Measurements from ENCODE around the gene TSEN2.
"Not testable (repeated sequence)": the region's sequence is repeated elsewhere in the genome, so short reads cannot be mapped to it uniquely, and the experiment has no call there.

TSEN2 gene

GRCh38 chr3:12452361-12453330 lies 31.6 kb upstream of the TSEN2 start:
- DNase-seq, result no peak

DNA sequence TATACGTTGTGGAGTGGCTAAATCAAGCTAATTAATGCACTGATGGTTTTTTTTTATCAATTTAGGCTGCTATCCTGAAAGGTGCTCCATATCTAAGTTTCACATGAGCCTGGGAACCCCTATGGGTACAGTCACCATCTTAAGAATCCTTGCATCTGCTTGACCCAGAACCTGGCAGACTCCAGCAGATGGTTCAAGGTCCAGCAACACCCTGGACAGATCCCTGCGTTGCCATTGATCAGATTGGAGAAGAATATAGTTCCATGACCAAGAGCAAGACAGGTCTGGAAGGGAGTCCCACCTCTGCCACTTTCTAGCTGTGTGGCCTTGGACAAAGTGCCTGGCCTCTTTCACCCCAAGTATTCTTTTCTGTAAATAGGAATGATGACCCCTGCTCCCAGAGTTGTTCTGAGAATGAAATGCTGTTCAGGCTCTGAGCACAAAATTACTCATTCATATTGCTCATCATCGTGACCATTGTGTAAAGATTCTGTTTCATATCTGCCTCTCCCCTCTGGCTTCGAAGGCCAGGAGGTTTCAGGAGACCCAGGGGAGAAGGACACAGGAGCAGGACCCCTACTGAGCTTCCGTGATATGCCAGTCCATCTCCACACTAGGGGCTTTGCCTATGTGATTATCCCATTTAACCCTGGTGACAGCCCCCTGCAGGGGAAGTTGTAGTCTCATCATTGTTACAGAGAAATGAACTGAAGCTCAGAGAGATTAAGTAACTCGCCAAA lies 30.0 kb upstream of the TSEN2 start:
- no peak for DNase-seq

DNA sequence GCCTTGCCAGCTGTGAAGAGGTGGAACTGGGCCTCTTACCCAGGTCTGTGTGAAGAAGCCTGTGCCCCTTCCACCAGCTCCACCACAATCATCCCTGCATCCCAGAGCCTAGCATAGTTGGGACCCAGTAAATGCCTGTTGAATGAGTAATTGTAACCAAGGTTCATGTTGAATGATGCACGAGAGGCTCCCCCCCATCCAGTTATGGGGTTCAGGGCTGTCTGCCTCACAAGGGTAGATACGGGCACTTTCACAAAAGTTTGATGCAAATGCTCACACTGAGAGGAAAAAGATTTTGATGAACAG lies 29.5 kb upstream of the TSEN2 start:
- DNase-seq, result no peak

DNA sequence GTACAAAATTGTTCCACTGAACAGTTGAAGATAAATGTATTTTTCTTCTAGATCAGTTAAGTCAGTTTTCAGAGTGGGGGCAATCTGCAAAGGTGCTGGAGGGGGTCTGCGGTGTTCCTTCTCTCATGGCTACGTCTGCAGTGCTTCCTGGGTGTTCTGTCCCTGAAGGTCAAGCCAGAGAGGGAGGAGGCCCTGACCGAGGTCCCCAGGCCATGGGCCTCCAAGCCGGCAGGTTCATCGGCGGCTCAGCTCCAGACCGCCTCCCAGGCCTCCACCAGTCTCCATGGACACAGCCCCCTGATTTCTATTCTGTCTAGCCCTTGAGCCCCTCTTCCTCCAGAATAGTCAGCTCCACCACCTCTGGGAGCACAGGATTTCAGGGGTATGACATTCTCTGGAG lies 28.5 kb upstream of the TSEN2 start:
- DNase-seq, result no peak

DNA sequence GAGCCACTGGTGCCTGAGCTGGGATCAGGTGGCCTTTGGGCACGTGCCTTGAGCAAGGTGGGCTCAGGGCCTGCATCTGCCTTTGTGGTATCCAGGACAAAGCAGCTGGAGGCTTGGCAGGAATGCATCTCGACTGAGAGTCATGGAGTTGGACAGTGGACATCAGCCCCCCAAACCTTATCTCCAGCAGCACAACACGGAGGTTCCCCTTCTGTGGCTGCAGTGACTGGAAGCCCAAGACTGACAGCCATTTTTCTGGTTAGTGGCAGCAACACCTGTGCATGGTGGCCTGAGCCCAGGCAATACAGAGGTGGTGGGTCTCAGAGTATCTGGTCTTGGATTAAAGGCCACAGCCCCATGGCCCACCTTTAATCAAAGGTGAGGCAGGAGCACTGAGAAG lies 27.8 kb upstream of the TSEN2 start:
- DNase-seq, result no peak

GRCh38 chr3:12457380-12457779 lies 26.9 kb upstream of the TSEN2 start:
- not testable (repeated sequence) for DNase-seq

GRCh38 chr3:12458901-12459300 lies 25.4 kb upstream of the TSEN2 start:
- no peak for DNase-seq

DNA sequence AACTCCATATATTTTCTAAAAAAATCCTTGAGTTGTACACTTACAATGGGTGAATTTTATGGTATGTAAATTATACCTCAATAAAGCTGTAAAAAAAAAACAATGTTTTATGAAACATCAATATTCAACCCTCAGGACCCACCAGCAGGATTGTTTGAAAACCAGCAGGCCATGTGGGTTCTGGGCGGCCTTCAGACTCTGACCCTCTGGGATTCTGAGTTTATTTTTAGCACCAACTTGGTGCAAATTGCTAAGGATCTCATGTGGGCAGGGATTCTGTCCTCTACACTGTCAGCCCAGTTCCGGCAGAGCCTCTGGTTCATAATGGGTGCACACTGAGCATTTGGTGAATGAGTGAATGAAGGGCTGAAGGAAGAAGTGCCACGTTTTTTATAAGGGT lies 24.2 kb upstream of the TSEN2 start:
- no peak for DNase-seq

DNA sequence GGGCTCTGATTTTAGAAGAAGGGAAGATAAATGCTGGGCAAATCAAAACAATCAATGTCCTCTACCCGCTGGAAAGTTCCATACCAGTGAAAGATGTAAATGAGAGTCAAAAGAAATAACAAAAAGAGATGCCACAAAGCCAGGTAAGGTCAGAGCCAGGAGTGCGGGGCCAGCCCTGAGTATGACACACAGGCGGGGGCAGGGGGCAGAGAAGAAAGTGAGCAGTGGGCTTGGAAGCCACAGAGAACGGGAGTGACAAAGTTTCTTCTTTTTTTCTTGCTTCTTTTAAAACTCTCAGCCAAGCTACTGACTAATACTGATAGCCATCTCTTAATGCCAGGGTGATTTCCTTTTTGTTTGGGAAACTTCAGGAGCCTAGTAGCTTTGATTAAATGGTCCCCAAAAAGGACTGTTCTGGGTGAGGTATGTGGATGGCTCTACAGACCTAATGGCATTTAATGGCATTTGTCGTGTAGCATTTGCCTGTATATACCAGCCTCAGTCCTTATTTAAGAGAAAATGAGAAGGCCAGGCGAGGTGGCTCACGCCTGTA lies 23.1 kb upstream of the TSEN2 start:
- no peak for DNase-seq

DNA sequence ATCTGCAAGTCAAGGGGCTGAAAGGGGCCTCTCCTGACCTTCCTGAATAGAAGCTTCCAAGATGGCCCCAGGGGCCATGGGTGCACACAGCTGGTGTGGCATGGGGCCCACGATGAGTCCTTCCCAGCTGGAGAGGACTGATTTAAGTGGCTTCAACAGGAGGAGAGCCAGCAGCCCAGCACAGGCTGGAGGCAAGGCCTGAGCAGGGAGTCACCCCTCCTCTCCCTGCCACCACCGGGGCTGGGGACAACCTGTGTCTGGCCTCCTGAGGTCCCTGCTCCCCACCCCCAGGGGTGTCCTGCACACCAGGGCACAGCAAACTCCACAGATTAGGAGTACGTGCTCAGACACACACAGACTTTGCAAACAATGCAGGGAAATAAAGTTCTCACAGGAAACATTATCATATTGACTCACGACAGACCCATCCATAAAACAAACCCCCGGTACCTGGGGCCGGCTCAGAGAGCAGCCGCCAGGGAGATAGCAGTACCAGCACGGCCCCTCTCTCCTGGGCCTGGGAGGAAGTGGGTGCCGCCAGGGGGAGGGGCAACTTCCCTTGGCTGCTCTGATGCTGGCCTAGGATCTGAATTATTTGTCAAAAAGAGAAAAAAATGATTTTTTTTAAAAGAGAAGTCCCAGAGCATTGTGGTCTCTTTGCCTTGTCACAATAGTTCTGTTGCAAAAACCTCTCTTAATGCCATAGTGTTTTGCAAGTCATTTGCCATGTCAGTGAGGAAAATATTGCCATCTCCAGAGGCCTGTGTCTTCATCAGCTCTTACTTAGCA lies 21.9 kb upstream of the TSEN2 start:
- DNase-seq, result no peak

- DNase-seq, result no peak
Observed at GRCh38 chr3:12463686-12464085, 20.6 kb upstream of the TSEN2 start.

DNA sequence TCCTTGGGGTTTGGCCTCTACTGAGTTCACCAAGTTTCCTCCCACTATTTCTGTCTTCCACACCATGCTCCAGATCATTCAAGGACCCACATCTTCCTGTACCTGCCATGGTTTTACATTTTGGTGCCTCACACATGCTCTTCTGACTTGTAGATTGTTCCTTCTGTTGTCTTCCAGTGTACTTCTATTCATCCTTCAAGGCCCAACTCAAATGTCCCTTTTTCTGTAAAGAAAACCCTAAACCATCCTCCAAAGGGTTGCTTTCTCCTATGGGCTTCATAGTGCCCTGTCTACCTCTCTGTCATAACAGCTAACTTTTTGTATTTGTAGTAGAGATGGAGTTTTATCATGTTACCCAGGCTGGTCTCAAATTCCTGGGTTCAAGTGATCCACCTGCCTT lies 20.1 kb upstream of the TSEN2 start:
- DNase-seq, result no peak

DNA sequence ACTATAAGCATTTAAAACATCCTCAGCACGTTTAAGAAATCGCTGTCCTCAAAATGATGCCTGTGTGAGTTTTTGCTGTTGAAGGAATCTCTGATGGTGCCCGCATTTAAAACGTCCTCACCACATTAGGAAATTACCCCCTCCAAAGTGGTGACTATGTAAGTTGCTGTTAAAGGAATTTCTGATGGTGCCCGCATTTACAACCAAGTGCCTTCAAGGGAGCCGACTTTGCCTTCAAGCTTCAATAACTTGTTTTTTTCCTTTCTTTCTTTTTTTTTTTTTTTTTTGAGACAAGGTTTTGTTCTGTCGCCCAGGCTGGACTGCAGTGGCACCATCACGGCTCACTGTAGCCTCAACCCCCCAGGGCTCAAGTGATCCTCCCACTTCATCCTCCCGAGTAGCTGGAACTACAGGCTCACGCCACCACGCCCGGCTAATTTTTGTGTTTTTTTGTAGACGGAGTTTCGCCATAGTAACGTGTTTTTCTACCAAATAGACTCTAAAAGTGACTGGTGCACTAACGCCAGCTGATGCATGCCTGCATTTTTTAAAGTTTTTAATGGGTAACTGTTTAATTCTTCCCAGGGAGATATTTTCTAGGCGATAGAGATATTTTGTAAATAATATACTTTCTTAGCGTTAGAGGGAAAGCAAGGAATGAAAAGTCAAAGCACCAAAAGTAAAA lies 19.0 kb upstream of the TSEN2 start:
- no peak for DNase-seq

- DNase-seq, result no peak
Observed at GRCh38 chr3:12465836-12466225, 18.4 kb upstream of the TSEN2 start.

GRCh38 chr3:12467746-12468145 lies 16.5 kb upstream of the TSEN2 start:
- no peak for DNase-seq

DNA sequence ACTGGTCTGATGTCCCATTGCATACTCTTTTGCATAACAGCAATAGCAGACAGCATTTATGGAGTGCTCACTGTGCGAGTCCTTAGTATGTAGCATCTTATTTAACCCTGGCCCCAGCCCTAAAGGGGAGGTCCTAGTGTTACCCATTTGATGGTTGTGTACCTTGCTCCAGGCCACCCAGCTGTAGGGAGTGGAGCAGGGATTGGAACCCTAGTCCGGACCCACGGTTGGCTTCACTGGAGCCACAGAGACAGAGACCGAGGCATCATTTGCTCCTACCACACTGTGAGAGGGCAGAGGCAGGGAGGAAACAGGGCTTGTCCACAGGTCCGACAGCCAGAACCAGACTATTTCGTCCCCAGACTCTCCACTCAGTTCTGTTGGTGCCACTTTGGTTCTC lies 16.0 kb upstream of the TSEN2 start:
- no peak for DNase-seq

DNA sequence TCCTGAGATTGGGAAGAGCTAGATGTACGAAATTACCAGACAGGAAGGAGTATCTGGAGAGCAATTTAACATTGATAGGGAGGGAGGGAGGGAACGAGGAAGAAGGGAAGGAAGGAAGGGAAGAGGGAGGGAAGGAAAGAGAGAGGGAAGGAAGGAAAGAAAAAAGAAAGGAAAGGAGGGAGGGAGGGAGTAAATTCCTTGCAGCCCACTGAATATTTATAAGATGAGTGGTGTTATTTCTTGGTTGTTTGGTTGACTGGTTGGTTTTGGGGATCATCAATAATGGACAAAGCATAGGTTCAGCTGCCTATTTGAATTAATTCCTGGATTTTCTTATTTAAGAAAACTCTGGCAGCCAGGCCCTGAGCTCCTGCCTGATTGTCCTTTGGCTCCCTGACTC lies 15.5 kb upstream of the TSEN2 start:
- DNase-seq, result no peak

DNA sequence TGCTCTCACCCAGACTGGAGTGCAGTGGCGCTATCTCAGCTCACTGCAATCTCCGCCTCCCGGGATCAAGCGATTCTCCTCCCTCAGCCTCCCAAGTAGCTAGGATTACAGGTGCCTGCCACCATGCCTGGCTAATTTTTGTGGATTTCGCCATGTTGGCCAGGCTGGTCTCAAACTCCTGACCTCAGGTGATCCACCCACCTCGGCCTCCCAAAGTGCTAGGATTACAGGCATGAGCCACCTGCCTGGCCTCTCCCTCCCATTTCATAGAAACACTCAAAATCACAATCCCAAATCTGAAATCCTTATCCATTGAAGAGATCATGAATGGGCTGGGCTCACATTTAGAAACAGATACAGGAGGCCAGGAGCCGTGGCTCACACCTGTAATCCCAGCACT lies 15.1 kb upstream of the TSEN2 start:
- DNase-seq, result not testable (repeated sequence)

DNA sequence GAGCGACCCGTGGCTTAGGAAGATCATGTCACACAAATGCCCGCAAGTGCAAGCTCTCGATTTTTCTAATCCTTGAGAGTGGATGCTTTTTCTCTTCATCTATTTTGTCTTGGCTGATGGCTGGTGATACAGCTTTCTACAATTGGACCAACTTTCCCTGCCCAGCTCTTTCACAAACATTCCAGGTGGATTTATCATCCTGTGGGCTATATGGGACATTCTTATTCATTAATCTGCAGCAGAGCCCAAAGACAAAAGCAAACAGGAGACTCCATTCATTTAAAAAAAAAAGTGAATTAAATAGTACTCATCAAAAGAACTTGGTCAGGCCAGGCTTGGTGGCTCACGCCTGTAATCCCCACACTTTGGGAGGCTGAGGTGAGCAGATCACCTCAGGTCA lies 14.2 kb upstream of the TSEN2 start:
- no peak for DNase-seq

GRCh38 chr3:12470680-12471079 lies 13.6 kb upstream of the TSEN2 start:
- DNase-seq, result no peak

DNA sequence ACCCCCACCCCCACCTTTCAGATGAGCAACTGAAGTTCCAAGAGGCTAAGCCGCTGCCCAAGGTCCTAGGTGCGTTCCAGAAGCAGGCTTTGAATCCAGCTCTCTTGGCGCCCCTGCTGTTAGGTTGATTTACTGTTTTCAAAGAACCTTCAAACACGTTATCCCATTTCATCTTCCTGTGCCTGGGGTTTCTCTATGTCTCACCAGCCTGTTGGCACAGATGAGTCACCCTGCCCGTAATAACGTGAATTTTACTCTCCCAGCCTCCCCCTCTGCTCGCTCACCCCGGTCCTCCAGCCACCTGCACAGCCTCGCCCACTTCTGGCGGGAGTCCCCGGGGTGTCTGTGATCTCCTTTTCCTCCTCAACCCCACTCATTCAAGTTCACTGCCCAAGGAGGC lies 13.0 kb upstream of the TSEN2 start:
- no peak for DNase-seq

GRCh38 chr3:12472000-12472610 lies 12.2 kb upstream of the TSEN2 start:
- DNase-seq, result no peak

All from T-helper 9 cell (primary cell).